Dermis microvascular lymphatic vessel endothelial cell (primary cell): ENCODE data around the gene IL15RA. TPM values are rescaled to one million over a fixed set of nuclear protein-coding genes. Genes with fewer than 3 reads are reported as not detected.
"Not testable (repeated sequence)": the region's sequence is repeated elsewhere in the genome, so short reads cannot be mapped to it uniquely, and the experiment has no call there.

ENCODE experiments used
- DNase-seq, 2 donors: peaks; one replicate each; pipeline versions ENCODE4 v3.0.0 to v3.0.0-alpha.2; 2010; ENCODE audit warnings: low read depth in 2 of 2
- total RNA-seq: library from RNA; depleted of rRNA; stranded (reverse); fragments of >200 nt; gene quantifications from 2 replicates; pipeline ENCODE4 v1.2.1, GENCODE V29; 2014

Gene IL15RA
- total RNA-seq, 1 donor from 2014 or later = 8.6 TPM

GRCh38 chr10:5930272-5930671 is 47.1 kb downstream of the IL15RA start:
- no peak for DNase-seq

DNA sequence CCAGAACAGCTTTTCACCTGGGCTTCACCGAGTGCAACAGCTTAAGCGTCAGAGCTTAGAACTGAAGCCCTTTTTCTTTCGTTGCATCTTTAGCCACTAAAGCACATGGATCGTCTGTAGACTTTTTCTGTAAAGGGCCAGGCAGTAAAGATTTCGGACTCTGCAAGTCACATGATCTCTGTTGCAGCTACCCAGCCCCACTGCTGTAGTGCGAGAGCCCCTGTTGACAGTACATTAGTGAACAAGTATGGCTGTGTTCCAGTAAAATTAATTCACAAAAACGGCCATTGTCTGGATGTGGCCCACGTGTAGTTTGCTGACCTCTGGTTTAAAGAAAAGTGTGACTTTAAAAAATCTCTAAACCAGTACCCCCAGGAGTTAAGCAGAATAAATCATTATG is 47.9 kb downstream of the IL15RA start:
- no peak for DNase-seq

- no peak for DNase-seq
Measured at GRCh38 chr10:5927306-5927705, 50.0 kb downstream of the IL15RA start.

- DNase-seq = no peak
Measured at GRCh38 chr10:5924889-5925288, 52.5 kb downstream of the IL15RA start.

- DNase-seq = no peak
Measured at GRCh38 chr10:5921746-5922145, 55.6 kb downstream of the IL15RA start.

DNA sequence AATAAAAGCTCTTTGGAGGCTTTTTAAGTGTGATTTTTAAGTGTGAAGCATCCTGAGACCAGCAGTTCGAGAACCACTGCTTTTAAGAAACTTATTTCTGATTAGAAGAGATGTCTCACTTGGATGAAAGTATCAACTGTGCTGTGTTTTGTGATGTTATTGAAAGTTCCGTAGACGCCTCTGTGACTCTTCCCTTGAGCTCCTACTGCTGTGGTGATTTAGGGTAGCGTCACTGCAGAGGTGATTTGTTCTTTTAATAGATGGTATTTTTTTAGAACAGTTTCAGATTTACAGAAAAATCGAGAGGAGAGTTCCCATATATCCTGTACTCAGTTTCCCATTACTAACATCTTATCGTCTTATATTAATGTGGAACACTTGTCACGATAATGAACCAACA is 57.8 kb downstream of the IL15RA start:
- DNase-seq = no peak

DNA sequence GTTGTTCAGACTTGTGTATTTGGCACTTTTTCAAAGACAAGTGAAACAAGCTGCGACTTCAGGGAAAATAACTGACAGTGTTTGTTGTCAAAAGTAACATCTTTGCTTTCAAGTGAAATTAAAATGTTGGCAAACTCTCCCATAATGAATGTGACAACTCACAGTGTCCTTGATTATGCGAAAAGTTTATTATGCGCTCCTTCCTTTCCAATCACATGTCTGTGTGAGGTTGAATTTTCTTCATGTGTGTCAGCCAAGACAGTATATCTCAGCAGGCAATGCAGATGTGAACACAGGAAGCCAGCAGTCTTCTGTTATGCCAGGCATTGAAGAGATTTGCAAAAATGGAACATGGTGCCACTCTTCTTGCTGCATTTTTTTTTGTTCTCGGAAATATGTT is 58.6 kb downstream of the IL15RA start:
- DNase-seq = no peak

DNA sequence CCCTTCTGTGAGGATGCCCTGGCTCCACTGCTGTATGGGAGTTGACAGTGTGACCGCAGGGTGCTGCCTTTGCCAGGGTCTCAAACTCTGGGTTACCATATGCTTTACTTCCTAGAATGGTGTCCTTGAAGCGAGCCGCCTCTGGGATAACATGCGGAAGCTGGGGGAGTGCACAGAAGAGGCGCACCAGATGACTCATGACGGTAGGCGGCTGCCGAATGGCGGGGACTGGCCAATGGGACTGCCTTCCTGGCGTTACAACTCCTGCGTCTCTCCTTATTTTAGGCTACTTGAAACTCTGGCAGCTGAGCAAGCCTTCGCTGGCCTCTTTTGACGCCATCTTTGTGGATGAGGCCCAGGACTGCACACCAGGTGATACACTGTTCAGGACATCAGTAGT is 60.0 kb downstream of the IL15RA start:
- no peak for DNase-seq

- DNase-seq = peak; percentile 63 to 77
Measured at GRCh38 chr10:5915451-5915850, 61.9 kb downstream of the IL15RA start.

DNA sequence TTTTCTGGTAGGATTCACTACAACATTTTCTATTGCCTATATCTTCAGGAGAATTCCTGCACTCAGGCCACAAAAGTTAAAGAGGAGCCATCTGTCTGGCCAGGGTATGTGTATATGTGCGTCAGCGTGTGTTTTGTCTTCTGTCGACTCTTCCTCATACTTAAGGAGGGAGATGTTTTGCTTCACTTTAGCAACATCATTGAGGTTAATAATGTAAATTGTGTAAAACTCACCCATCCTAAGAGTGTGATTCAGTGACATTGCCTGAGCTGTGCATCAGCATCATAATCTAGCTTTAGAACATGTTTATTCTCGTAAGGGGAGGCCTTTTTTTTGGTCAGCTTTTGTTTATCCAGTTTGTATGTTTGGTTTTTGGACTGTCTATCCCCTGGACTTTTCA is 63.6 kb downstream of the IL15RA start:
- DNase-seq = no peak

GRCh38 chr10:5911670-5912069 is 65.7 kb downstream of the IL15RA start:
- DNase-seq = no peak

GRCh38 chr10:5910323-5911100 is 66.8 kb downstream of the IL15RA start:
- peak in 1 of 2 donors; percentile 33 for DNase-seq

- DNase-seq = not testable (repeated sequence)
Measured at GRCh38 chr10:5908676-5909075, 68.7 kb downstream of the IL15RA start.

- DNase-seq = no peak
Measured at GRCh38 chr10:5906651-5907050, 70.7 kb downstream of the IL15RA start.

- DNase-seq = peak in 1 of 2 donors; percentile 39
Measured at GRCh38 chr10:5905854-5906507, 71.4 kb downstream of the IL15RA start.

DNA sequence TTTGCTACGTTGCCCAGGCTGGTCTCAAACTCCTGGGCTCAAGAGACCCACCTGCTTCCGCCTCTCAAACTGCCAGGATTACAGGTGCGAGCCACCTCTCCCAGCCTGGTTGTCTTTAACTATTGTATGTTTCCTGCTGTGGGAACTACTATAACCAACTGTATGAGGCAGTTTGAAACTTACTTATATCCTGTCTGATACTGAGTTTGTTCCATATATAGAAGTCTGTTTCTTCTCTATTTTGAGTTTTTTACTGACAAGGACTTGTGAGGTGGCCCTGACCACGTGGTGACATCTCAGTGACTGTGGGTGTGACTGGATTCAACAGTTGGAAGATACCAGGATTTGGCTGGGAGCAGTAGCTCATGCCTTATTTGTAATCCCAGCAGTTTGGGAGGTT is 73.1 kb downstream of the IL15RA start:
- no peak for DNase-seq

DNA sequence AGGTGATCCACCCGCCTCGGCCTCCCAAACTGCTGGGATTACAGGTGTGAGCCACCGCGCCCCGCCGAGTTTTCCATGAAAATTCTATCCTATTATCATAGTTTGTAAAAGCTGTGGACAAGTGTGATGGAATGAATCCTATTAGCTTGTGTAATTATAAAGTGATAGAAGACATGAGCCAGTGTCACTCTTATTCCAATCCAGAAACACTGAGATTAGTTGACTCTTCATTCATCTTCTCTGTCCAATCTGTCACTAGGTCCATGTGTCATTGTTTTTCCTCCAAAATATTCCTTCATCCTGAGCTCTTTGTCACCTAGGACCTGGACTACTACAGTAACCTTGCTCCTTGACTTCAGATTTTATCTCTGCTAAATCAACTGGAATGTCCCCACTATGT is 73.8 kb downstream of the IL15RA start:
- no peak for DNase-seq

DNA sequence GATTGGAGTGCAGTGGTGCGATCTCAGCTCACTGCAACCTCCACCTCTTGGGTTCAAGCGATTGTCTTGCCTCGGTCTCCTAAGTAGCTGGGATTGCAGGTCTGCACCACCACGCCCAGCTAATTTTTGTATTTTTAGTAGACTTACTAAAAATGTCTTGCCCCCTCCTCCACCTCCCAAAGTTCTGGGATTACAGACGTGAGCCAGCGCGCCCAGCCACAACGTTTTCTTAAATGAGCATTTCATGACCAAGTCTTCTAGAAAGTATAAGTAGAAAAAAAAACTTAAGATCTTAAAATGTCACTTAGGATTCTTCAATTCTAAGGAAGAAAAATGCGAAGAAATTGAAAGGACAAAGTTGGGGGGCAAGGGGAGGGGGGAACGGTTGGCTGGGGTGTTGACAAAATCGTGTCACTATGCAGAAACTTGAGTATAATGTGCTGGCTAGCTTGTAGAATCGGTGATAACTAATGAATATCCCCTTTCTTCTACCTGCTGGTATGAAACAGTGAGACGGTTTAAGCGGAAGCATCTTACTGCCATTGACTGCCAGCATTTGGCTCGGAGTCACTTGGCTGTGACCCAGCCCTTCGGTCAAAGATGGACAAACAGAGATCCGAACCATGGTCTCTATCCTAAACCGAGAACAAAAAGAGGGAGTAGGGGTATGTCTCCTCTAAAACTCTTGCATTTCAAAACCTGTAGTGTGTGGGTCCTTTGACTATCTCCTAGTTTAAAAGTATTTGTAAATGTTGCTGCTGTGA is 74.7 kb downstream of the IL15RA start:
- no peak for DNase-seq
